Activated B cell treated with CpG ODN at 0.5 μM for 24 hours (primary cell): Measurements from ENCODE around the gene AGAP2. TPM values are rescaled to one million over a fixed set of nuclear protein-coding genes. Genes with fewer than 3 reads are reported as not detected.

Experiments used
- ATAC-seq: fragments of 200-7000 bp; cut with Tn5 transposase; one replicate; pipeline ENCODE4 v1.10.0; 2021; ENCODE audit warnings: low read depth, mild to moderate bottlenecking, moderate library complexity
- CTCF ChIA-PET: fragments of 350-600 bp; sonication (Branson Sonifier 250); formaldehyde crosslinking; loops from one replicate; lab custom pipeline; 2021; ENCODE audit warnings: antibody characterized with exemption; lab: Charles Lee
- POLR2A ChIA-PET: fragments of 350-600 bp; sonication (Branson Sonifier 250); formaldehyde crosslinking; loops from one replicate; lab custom pipeline; 2021; ENCODE audit warnings: antibody characterized with exemption; lab: Charles Lee
- DNase-seq: peaks from one replicate; pipeline ENCODE4 v3.0.0; 2022
- H3K27ac Mint-ChIP-seq: one replicate; pipeline ENCODE4 v1.8.0; 2020; ENCODE audit warnings: mixed read lengths
- H3K27me3 Mint-ChIP-seq: one replicate; pipeline ENCODE4 v1.8.0; 2021; ENCODE audit warnings: mixed read lengths
- H3K36me3 Mint-ChIP-seq: one replicate; pipeline ENCODE4 v1.8.0; 2021; ENCODE audit warnings: low read depth, mixed read lengths
- H3K4me1 Mint-ChIP-seq: one replicate; pipeline ENCODE4 v1.8.0; 2021; ENCODE audit warnings: mixed read lengths
- H3K4me3 Mint-ChIP-seq: one replicate; pipeline ENCODE4 v1.8.0; 2020; ENCODE audit warnings: mild to moderate bottlenecking, mixed read lengths
- H3K9me3 Mint-ChIP-seq: one replicate; pipeline ENCODE4 v1.8.0; 2020; ENCODE audit warnings: mixed read lengths
- intact Hi-C: fragments of 100-400 bp; cut with micrococcal nuclease; formaldehyde crosslinking; loops from one replicate; pipeline ENCODE4 v1.15.1; 2024
- total RNA-seq: library from RNA; stranded (reverse); gene quantifications from 2 replicates; pipeline ENCODE4 v1.2.3, GENCODE V29; 2022
- TF ChIP-seq, protein P1 (sequence below): fragments of 200-600 bp; IDR thresholded peaks from one replicate; pipeline ENCODE4 v1.8.0; 2022; ENCODE audit warnings: antibody characterized with exemption, mild to moderate bottlenecking

AGAP2 gene
- 17.5 and 18.5 TPM in 2 replicates for total RNA-seq

DNA sequence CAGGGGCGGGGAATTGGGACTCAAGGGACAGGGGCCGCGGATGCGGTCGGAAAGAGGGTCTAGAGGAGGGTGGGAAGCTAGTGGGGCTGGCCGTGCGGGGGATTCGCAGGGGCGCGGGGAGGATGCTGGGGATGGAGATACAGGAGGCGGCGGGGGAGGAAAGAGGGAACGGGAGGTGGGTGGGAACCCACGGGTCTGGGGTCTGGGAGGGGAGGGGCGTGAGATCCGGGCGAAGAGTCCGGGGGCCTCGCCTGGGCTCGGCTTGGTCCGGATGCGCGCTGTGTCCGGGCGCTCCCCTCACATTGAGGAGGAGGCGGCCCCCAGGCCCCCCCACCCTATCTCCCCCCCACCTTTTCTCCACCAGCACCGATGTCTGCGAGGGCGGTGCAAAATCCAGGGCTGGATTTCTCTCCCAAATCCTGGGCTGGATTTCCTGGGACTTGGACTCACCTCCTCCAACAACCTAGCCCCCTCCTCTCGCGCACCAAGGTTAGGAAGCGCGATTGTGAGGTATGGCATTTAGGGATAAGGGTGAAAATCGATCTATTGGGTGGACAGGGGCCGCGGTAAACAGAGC is at the start of gene AGAP2:
AGAP2 (minus strand) TSS at position 82 of the 577 bp plus-strand sequence. CDS start 496 bp downstream, outside the sequence.
- ChIA-PET POLR2A (no interaction called here), CTCF (no interaction called here)
- TF ChIP-seq, protein P1, sequence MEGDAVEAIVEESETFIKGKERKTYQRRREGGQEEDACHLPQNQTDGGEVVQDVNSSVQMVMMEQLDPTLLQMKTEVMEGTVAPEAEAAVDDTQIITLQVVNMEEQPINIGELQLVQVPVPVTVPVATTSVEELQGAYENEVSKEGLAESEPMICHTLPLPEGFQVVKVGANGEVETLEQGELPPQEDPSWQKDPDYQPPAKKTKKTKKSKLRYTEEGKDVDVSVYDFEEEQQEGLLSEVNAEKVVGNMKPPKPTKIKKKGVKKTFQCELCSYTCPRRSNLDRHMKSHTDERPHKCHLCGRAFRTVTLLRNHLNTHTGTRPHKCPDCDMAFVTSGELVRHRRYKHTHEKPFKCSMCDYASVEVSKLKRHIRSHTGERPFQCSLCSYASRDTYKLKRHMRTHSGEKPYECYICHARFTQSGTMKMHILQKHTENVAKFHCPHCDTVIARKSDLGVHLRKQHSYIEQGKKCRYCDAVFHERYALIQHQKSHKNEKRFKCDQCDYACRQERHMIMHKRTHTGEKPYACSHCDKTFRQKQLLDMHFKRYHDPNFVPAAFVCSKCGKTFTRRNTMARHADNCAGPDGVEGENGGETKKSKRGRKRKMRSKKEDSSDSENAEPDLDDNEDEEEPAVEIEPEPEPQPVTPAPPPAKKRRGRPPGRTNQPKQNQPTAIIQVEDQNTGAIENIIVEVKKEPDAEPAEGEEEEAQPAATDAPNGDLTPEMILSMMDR, result no peak
- DNase-seq (no peak), ATAC-seq (no peak)
- H3K9me3 Mint-ChIP-seq, result no peaks in the 10 kb centered on the region
- H3K4me3 Mint-ChIP-seq, result peak within 1 kb of the TSS; percentile 0
- H3K36me3 Mint-ChIP-seq, result peaks cover 26% of the 10 kb centered on the region
- H3K27me3 Mint-ChIP-seq, result no peaks in the 10 kb centered on the region
- H3K27ac Mint-ChIP-seq, result no peak within 1 kb of the TSS
- peaks cover 34% of the 10 kb centered on the region for H3K4me1 Mint-ChIP-seq
- intact Hi-C loops, result no loop called here

DNA sequence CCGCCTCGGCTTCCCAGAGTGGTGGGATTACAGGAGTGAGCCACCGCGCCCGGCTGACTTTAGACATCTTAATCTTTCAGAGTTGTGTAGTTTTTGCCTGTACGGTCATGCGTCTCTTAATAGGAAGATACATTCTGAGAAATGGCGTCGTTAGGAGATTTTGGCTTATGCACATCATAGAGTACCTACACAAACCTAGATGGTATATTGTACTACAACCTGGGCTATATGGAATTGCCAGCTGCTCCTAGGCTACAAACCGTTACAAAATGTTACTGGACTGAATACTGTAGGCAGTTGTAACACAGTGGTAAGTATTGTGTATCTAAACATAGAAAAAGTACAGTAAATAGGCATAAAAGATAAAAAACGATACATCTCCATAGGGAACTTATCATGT is 45.3 kb upstream of the AGAP2 start:
- TF ChIP-seq, protein P1, result no peak
- Mint-ChIP-seq H3K27ac (no peak overlapping the region), H3K4me3 (peak overlapping the region; percentile 73), H3K27me3 (no peaks in the 10 kb centered on the region), H3K4me1 (peaks cover 22% of the 10 kb centered on the region), H3K9me3 (no peaks in the 10 kb centered on the region), H3K36me3 (peaks cover 42% of the 10 kb centered on the region)
- ATAC-seq, result no peak
- ChIA-PET CTCF (interaction anchor here (2.7 kb wide), 1 partner anchor 27 kb away, joined by 16 read pairs; no protein-coding TSS in a partner anchor), POLR2A (interaction anchor here (2.4 kb wide), 1 partner anchor 28 kb away, joined by 11 read pairs; no protein-coding TSS in a partner anchor)
- DNase-seq, result no peak
- intact Hi-C loops, result loop anchor here (2.0 kb wide), 2 partner anchors 19 to 61 kb away; no protein-coding TSS in a partner anchor

DNA sequence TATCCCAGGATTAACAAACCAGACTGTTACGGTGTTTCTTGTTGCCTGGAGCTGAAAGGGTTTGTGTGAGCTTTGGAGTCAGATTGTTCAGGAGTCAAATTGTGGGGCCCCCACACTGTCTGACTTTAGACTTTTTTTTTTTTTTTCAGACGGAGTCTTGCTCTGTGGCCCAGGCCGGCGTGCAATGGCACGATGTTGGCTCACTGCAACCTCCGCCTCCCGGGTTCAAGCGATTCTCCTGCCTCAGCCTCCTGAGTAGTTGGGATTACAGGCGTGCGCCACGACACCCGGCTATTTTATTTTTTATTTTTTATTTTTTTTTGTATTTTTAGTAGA is 44.9 kb upstream of the AGAP2 start:
- ATAC-seq, result no peak
- no peak for DNase-seq
- TF ChIP-seq, protein P1, result no peak
- Mint-ChIP-seq H3K9me3 (no peaks in the 10 kb centered on the region), H3K4me1 (peaks cover 22% of the 10 kb centered on the region), H3K4me3 (peak overlapping the region; percentile 99), H3K27me3 (no peaks in the 10 kb centered on the region), H3K36me3 (peaks cover 38% of the 10 kb centered on the region), H3K27ac (no peak overlapping the region)
- POLR2A ChIA-PET, result interaction anchor here (1.0 to 2.4 kb wide), 4 partner anchors 13 to 113 kb away, joined by 3 to 11 read pairs (median 4); no protein-coding TSS in a partner anchor
- intact Hi-C loops, result loop anchor here (2.0 kb wide), 2 partner anchors 19 to 61 kb away; no protein-coding TSS in a partner anchor
- CTCF ChIA-PET, result interaction anchor here (0.6 to 2.7 kb wide), 9 partner anchors 10 to 303 kb away, joined by 3 to 16 read pairs (median 4); partner anchors contain the start of gene TSPAN31

DNA sequence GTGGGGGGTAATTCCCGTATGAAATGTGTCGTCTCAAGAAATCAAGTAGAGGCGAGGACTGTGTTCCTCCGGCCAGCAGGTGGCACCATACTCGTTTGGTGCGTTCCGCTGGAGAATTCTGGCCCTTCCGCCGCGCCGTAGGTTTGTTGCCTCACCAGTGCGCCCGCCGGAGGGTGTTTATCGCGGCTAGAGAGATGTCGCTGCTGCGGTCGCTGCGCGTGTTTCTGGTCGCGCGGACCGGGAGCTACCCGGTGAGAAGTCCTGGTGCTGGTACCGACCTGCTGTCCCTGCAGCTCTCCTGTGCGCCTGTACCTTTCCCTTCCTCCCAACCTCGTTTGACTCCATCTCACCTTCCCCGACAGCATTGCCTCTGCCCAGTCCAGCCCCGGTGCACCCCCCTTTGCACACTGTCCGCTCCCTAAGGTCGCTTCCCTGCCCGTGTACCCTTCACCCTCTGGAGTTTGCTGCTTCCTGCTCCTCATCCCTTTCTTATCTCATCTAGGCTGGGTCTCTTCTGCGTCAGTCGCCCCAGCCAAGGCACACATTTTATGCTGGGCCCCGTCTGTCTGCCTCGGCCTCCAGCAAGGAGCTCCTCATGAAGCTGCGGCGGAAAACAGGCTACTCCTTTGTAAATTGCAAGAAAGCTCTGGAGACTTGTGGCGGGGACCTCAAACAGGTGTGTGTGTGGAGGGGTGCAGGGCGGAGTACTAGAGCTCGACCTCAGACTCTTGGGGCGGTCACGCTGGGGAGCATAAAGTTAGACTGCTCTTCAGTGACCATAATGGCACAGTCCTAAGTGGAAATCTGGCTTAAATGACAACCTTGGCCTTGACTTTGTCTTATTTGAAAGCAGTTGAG is 44.3 kb upstream of the AGAP2 start, which contains the start of gene TSFM:
TSFM (plus strand) TSS at position 180 of the 858 bp plus-strand sequence; CDS start at position 195, 15 bp downstream.
- TF ChIP-seq, protein P1, result no peak
- H3K4me1 Mint-ChIP-seq, result peaks cover 22% of the 10 kb centered on the region
- H3K4me3 Mint-ChIP-seq, result peak within 1 kb of the TSS; percentile 99
- H3K27ac Mint-ChIP-seq, result peak within 1 kb of the TSS; percentile 97
- ATAC-seq, result peak; percentile 97
- peak; percentile 93 for DNase-seq
- no peaks in the 10 kb centered on the region for H3K27me3 Mint-ChIP-seq
- no peaks in the 10 kb centered on the region for H3K9me3 Mint-ChIP-seq
- intact Hi-C loops, result loop anchor here (1.0 to 2.0 kb wide), 6 partner anchors 11 to 122 kb away; partner anchors contain the start of genes CDK4, EEF1AKMT3 and METTL1
- POLR2A ChIA-PET, result interaction anchor here (1.0 to 2.4 kb wide), 5 partner anchors 11 to 114 kb away, joined by 3 to 11 read pairs (median 5); partner anchors contain the start of genes EEF1AKMT3 and METTL1
- H3K36me3 Mint-ChIP-seq, result peaks cover 34% of the 10 kb centered on the region
- CTCF ChIA-PET, result interaction anchor here (0.6 to 2.7 kb wide), 11 partner anchors 11 to 302 kb away, joined by 3 to 16 read pairs (median 4); partner anchors contain the start of gene TSPAN31
